Ovary (tissue), 3 donors: ENCODE measurements around the gene OVOL1.
"Not testable (repeated sequence)": the region's sequence is repeated elsewhere in the genome, so short reads cannot be mapped to it uniquely, and the experiment has no call there.

ENCODE experiments used
- POLR2A ChIP-seq: fragments of 450-650 bp; IDR thresholded peaks from one replicate; pipeline ENCODE4 v1.6.1; 2017; ENCODE audit warnings: antibody characterized with exemption, mild to moderate bottlenecking, moderate library complexity
- TF ChIP-seq, protein P1 (sequence below), 3 donors: fragments of 450-650 bp in 2 of 3; fragments of 200-600 bp in 1 of 3; IDR thresholded peaks; one replicate each; pipeline versions ENCODE4 v1.5.1 to v1.8.0; 2016 to 2022; ENCODE audit warnings: antibody characterized with exemption in 3 of 3, mild to moderate bottlenecking in 1 of 3
- donor health status: DM: no; HTN: no; CAD: no.

DNA sequence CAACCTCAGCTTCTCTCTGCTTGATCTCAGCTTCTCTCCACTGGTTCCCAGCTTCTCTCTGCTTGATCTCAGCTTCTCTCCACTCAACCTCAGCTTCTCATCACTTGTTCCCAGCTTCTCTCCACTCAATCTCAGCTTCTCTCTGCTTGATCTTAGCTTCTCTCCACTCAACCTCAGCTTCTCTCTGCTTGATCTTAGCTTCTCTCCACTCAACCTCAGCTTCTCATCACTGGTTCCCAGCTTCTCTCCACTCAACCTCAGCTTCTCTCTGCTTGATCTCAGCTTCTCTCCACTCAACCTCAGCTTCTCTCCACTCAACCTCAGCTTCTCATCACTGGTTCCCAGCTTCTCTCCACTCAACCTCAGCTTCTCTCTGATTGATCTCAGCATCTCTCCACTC is 45.4 kb downstream of the OVOL1 start:
- TF ChIP-seq, protein P1, sequence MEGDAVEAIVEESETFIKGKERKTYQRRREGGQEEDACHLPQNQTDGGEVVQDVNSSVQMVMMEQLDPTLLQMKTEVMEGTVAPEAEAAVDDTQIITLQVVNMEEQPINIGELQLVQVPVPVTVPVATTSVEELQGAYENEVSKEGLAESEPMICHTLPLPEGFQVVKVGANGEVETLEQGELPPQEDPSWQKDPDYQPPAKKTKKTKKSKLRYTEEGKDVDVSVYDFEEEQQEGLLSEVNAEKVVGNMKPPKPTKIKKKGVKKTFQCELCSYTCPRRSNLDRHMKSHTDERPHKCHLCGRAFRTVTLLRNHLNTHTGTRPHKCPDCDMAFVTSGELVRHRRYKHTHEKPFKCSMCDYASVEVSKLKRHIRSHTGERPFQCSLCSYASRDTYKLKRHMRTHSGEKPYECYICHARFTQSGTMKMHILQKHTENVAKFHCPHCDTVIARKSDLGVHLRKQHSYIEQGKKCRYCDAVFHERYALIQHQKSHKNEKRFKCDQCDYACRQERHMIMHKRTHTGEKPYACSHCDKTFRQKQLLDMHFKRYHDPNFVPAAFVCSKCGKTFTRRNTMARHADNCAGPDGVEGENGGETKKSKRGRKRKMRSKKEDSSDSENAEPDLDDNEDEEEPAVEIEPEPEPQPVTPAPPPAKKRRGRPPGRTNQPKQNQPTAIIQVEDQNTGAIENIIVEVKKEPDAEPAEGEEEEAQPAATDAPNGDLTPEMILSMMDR (IDR thresholded peaks at IDR 0.05): not testable (repeated sequence)
- TF ChIP-seq POLR2A: not testable (repeated sequence)
